Measurements from ENCODE around the gene ANKMY1. TPM values are rescaled to one million over a fixed set of nuclear protein-coding genes. Genes with fewer than 3 reads are reported as not detected.

ANKMY1 gene
- total RNA-seq, 1 experiment from 2014 or later: 8.9 TPM

GRCh38 chr2:240595381-240596079 lies 37.7 kb upstream of the ANKMY1 start:
- DNase-seq (ENCODE audit: low spot score): no peak

DNA sequence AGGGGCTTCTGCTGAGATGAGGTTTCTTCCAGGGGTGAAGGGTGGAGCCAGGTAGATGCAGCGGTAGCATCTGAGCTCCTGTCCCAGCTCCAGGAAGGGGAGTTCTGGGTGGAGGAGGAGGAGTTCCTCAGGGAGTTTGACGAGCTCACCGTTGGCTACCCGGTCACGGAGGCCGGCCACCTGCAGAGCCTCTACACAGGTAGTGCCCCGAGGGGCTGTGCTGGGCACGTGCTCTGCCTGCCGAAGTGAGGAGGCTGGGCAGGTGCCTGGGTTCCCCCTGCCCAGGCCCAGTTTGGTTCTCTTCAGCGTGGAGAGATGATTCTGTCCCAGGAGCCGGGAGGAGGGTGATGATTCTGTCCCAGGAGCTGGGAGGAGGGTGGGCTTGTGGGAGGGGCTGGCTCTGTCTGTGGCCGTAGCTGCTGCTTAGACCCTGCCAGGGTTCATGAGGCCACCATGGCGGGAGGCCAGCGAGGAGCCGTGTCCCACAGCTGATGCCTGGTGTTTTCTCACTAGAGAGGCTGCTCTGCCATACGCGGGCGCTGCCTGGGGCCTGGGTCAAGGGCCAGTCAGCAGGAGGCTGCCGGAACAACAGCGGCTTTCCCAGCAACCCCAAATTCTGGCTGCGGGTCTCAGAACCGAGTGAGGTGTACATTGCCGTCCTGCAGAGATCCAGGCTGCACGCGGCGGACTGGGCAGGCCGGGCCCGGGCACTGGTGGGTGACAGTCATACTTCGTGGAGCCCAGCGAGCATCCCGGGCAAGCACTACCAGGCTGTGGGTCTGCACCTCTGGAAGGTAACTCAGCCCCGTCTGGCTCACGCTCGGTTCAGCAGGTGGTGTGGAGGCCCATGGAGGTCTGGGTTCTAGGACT lies 37.0 kb upstream of the ANKMY1 start:
- no peak for DNase-seq (ENCODE audit: low spot score)

DNA sequence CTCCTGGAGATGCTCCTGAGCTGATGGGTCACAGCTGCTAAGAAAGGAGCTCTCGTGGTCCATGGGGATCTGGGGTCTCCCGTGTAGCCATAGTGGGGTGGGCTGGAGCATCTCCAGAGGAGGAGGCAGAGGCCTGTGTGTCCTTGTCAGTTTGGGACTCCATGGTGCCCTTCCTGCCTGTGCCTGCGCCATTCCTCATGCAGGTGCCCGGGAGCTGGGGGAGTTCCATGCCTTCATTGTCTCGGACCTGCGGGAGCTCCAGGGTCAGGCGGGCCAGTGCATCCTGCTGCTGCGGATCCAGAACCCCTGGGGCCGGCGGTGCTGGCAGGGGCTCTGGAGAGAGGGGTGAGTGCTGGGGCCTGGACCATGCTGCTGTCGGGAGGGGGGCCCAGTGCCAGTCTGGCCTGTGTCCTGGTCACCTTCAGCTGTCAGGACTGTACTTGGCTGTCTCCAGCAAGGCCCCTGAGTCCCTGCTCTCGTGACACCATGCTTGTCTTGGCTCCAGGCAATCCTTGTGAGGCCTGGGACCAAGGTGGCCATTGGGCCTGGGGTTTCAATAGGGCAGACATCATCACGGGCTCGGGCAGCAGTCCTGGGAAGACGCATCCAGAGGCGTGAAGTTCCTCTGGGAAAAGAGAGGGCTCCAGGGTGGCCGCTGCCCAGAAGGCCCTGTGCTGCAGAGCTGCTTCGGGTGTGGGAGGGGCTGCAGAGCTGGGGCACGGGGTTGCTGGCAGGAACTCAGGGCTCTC lies 36.1 kb upstream of the ANKMY1 start:
- DNase-seq (ENCODE audit: low spot score): no peak

DNA sequence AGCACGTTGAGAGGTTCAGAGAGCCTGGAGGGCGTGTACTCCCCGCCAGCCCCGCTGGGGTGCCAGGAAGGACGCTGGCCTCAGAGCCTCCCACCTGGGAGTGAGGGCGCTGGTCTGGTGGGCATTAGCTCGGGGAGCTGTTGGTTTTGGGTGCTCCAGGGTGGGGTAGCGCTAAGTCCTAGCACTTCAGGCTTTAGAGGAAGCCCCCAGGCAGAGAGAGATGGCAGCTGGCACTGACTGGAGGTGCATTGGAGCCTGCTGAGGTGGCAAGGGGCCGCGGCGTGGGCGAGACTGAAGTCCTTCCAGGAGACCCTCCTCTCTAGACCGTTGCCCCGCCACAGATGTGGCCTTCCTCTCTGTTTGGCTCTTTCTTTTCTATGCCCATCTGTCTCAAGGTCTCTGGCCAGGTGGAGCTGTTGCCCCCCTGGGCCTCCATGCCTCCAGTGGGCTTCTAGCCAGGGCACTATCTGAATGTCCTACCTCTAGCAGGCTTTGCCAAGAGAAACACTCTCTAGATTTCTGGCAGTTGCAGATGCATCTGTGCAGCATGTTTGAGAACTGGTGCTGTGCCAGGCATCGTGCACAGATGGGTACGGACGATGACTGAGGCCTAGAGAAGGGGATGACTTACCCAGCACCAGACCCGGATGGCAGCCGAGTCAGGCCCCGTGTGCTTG lies 35.4 kb upstream of the ANKMY1 start:
- no peak for DNase-seq (ENCODE audit: low spot score)

DNA sequence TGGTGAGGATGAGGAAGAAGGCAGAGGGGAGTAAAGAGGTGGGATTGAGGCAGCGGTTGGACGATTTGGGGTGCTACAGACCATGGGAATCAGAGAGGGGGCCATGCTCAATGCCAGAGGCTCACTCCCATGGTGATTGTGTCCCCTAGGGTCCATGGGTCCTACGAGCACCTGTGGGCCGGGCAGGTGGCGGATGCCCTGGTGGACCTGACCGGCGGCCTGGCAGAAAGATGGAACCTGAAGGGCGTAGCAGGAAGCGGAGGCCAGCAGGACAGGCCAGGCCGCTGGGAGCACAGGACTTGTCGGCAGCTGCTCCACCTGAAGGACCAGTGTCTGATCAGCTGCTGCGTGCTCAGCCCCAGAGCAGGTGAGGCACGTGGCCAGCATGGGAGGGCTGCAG lies 34.0 kb upstream of the ANKMY1 start:
- DNase-seq (ENCODE audit: low spot score): no peak

DNA sequence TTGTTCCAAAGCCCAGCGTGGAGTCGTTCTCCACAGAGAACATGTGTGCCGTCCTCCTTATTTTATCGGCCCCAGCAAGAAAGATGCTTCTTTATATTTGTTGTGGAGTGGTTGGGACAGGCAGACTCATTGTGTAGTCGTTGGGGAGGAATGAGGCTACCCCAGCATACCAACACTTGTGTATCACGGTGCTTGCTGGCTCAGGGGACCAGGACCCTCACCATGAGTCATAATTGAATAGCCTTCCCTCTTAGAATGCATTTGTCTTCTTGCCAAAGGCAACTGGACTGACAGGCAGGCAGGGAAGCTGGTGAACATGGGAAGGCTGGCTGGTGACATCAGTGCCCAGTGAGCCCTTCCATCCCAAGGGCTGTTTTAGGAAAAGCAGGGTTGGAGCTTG lies 33.4 kb upstream of the ANKMY1 start:
- no peak for DNase-seq (ENCODE audit: low spot score)

DNA sequence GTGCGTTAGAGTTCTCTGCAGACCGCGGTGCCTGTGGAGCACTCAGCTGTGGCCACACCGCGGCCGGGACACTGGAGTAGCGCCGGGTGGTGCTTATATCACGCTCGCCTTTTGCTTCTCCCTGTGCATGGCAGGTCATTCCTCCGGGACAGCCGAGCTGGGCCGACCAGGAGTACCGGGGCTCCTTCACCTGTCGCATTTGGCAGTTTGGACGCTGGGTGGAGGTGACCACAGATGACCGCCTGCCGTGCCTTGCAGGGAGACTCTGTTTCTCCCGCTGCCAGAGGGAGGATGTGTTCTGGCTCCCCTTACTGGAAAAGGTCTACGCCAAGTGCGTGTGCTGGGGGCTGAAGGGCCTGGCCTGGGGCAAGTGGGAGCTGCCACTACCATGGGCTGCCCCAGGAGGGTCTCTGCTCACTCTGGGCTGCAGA lies 32.9 kb upstream of the ANKMY1 start:
- no peak for DNase-seq (ENCODE audit: low spot score)

DNA sequence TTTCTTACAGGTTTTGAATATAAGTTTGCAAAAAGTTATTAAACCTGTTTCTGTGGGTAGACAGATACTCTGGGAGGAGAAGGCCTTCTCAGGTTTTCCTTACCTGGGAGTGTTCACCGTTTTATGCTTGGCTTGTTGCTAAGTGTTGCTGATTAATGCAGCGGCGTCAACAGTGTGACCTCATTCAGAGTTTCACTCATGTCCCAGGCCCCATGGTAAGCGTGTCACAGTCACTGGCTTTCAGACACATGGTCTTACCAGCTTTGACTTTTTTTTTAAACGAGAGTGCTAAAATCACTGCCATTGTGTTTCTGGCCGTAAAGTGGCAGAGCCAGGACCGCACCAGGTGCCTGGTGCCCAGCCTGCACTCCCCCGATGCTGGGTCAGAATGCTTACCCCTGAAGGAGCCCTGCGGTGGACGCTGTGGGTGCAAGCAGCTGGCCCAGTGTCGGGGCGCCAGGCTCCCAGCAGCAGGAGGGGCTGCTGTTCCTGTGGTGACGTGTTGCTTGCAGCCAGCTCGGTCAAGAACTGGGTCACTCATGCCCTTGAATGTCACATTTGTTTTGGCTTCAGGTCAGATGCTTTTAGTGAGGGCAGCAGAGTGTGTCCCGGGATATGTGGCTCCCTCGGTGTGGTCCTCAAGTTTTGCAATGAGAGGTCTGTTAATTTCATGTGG lies 32.2 kb upstream of the ANKMY1 start:
- no peak for DNase-seq (ENCODE audit: low spot score)

- no peak for DNase-seq (ENCODE audit: low spot score)
Measured at GRCh38 chr2:240589375-240589774, 31.6 kb upstream of the ANKMY1 start.

DNA sequence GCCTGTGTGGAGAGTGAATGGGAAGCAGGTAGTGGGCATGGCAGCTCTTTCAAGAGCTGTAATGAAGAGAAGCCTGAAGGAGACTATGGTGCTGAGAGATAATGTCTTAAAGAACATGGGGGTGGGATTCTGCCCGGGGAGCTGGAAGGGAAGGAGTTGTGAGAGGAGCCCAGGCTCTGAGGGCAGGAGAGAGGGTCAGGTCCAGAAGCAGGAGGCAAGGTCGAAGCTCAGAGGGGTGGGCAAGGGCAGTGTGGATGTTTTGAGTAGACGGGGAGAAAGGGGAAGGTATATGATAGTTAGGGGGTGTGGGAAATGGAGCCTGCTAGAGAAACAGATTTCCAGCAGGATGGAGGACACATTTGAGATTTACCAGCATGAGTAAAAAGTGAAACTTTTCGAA lies 30.9 kb upstream of the ANKMY1 start:
- no peak for DNase-seq (ENCODE audit: low spot score)

DNA sequence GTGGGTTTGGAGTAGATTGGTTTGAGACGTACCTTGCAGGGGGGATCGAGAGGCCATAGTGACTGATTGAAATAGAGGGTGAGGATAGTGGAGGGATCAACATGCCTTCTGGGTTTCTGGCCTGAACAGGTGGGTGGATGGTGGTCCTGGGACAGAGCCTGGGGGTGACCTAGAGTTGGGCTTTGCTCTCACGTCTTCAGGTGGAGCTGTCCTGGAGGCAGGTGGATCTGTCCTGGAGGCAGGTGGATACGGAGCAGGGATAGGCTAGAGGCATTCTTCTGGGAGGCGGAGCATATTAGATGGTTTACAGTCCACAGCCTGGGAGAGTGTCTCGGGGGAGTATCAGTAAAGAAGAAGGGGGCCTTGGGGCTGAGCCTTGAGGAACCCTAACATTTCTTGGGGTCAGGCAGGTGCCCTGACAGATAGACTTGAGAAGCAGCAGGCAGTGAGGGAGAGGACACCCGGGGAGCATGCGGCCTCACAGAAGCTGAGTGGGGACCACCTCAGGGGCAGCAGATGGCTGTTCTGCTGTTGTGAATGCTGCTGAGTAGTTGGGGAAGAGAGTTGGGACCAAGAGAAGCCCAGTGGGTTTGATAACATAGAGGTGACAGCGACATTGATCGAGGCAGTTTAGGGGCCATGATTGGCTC lies 30.3 kb upstream of the ANKMY1 start:
- DNase-seq (ENCODE audit: low spot score): no peak

- DNase-seq (ENCODE audit: low spot score): no peak
Measured at GRCh38 chr2:240586919-240587800, 29.4 kb upstream of the ANKMY1 start.

DNA sequence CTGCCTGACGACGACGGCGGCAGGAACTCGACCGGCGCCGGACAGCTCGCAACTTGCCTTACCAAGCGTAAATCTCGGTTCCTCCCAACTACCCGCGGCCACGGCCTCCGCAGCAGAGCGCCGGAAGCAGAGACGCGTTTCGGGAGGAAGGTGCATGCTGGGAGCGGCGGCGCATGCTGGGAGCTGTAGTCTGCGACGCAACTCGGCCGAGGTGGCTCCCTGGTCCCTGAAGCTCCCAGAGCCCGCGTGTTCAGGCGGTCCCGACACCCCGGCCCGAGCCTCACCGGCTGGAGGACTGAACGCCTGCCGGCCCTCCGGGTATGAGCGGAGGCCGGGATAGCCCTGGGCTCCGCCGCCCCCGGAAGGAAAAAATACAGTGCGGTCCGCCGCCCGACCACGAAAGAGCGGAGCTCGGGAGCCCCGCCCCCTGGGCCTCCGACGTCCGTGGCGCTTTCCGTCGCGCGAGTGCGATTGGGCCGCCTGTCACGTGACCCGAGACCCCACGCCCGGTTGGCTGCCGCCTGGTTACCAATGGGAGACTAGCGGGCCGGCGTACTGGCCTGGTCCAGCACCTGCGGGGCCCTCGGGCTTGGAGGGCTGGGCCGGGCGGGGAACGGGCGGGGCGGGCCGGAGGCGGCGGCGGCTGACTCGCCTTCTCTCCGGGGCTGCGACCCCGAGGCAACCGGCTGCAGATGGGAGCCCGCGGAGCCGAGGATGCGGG lies 28.6 kb upstream of the ANKMY1 start, which contains the start of gene CAPN10:
Gene CAPN10 (plus strand): TSS at position 537 of the 721 bp plus-strand sequence. CDS start 178 bp downstream, at position 715.
- peak; percentile 90 for DNase-seq (ENCODE audit: low spot score)

GRCh38 chr2:240585681-240586197 lies 28.0 kb upstream of the ANKMY1 start:
- DNase-seq (ENCODE audit: low spot score): no peak

GRCh38 chr2:240585101-240585500 lies 27.3 kb upstream of the ANKMY1 start:
- DNase-seq (ENCODE audit: low spot score): no peak

DNA sequence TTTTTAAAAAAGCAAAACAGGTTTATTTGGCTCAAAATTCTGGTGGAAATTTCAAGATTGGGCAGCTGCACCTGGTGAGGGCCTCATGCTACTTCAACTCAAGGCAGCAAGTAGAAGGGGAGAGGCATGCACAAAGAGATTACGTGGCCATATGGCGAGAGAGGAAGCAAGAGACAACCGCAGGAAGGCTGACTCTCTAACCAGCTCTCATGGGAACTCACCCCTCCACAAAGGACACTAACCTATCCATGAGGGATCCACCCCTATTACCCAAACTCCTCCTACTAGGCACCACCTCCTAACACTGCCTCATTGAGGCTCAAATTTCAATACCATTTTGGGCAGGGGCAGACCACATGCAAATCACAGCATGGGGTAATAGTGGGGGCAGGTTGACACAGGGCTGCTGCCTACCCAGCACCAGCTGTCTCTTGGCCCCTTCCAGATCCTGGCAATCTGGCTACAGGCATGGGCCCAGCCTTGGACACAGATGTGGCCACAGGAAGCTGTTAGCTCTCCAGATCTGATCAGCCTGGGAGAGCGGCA lies 26.8 kb upstream of the ANKMY1 start:
- no peak for DNase-seq (ENCODE audit: low spot score)

- no peak for DNase-seq (ENCODE audit: low spot score)
Measured at GRCh38 chr2:240583774-240584173, 26.0 kb upstream of the ANKMY1 start.

GRCh38 chr2:240582781-240583180 lies 25.0 kb upstream of the ANKMY1 start:
- DNase-seq (ENCODE audit: low spot score): no peak
